HT1080 (cell line): Measurements from ENCODE around the gene EFCAB7. TPM values are rescaled to one million over a fixed set of nuclear protein-coding genes. Genes with fewer than 3 reads are reported as not detected.

Experiments used
- DNase-seq: peaks from one replicate; pipeline ENCODE4 v3.0.0-alpha.2; 2015; ENCODE audit warnings: low read depth
- small RNA-seq: library from RNA; depleted of rRNA; stranded (forward); fragments of <200 nt; gene quantifications from one replicate; pipeline ENCODE3, GENCODE V24; 2014
- total RNA-seq: library from RNA; depleted of rRNA; stranded (reverse); fragments of >200 nt; shearing (Covaris generic); gene quantifications from 2 replicates; pipeline ENCODE4 v1.2.3, GENCODE V29; 2014; rRNA removed

EFCAB7 gene
- total RNA-seq, 1 experiment from 2014 or later = 2.5 TPM

DNA sequence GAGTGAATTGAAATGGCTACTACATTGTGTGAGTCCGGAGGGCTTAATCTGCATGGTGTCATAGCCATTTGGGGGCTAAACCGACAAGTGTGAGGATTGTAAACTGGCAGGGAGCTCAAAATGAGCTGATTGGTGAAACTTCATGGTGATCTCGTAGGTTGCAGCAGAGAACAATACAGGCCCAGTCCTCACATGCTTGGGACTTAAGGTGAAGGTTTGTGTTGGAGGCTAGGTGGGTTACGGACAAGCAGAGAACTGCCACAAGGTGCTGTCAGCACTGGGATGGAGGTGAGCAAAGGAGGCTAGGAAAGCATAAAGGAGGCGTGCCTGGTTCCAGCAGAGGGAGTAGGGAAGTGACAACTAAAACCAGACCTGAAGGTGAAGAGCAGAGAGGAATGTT lies 79.3 kb downstream of the EFCAB7 start:
- no peak for DNase-seq

DNA sequence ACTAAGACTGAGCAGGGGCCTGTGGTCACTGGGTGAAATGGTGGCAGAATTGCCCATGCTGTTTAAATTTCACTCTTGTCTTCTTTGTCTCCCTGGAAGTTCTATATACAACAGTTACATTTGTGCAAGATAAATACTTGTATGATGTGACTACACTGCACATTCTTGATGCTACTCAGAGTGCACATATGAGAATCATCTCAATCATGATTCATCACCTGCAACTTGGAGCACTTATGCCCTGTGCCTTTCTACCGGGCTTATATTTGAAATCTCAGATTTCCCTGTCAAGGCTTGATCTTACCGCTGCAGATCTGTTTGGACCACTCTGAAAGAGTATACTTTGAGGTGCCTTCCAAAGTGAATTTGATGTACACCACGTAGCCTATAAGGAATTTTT lies 80.5 kb downstream of the EFCAB7 start:
- no peak for DNase-seq

DNA sequence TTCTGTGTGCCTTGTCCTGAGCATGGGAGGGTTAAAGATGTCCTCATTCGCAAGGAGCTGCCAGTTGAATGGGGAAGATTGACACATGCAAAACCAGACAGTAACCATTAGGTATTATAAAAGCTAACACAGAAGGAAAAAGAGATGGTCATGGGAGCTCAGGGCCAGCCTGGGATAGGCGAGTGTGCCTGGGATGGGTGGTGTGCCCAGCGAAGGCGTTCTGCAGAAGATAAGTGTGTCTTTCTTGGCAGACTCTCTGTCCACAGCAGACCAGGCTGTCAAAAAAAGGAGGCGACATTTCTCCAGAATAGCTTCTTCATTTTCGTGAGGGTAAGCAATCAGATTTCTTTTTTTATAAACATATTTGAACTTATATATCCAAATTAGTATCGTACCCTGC lies 84.0 kb downstream of the EFCAB7 start:
- no peak for DNase-seq

DNA sequence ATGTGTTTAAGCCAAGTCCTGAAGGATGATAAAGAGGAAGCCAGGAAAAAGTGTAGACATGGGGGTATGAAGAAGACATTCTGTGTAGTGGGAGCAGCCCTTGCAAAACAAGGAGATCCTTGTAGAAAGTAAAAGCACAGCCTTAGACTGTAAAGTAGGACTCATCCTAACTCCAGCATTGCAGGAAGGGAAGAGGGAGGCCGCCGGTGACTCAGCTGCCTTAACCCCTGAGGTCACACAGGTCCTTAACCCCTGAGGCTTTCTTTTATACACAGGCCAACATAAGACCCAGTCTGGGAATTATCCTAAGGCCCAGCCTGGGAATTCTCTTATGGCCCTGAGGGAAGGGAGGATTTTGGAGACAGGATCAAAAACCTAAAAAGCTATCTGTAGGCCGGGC lies 87.9 kb downstream of the EFCAB7 start:
- peak; percentile 59 for DNase-seq

DNA sequence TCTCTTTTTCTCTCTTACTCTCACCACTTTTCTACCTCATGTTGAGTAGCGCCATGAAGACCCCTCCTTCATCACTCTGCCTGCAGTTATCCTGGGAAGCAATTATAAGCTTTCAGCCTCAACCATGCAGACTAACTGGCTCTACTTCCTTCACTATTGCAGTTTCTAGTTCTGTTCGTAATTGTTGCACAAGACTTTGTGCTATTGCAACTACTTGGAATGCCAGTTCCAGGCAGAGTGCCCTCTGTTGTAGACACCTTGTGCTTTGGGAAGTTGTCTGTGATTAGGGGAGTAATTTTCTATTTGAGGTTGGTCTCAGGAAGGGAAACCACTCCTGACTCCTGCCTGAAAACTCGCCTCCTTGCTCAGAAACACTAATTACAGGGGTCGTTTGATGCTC lies 89.2 kb downstream of the EFCAB7 start:
- DNase-seq = no peak

DNA sequence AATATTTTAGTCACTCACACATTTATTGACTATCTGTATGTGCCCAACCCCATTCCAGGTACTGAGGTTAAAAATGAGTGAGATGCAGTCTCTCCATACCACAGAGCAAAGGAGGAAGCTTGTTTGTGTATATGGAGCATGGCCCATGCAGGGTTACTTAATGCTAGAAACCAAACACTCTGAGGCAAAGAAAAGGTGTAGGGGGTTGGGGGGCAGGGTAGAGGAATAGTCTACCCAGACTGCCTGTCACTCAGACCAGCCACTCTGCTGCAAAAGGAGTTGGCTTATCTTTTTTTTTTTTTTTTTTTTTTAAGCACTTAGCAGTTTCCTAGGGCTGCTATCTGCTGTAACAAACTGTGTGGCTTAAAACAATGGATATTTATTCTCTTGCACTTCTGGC lies 89.6 kb downstream of the EFCAB7 start:
- DNase-seq = no peak

DNA sequence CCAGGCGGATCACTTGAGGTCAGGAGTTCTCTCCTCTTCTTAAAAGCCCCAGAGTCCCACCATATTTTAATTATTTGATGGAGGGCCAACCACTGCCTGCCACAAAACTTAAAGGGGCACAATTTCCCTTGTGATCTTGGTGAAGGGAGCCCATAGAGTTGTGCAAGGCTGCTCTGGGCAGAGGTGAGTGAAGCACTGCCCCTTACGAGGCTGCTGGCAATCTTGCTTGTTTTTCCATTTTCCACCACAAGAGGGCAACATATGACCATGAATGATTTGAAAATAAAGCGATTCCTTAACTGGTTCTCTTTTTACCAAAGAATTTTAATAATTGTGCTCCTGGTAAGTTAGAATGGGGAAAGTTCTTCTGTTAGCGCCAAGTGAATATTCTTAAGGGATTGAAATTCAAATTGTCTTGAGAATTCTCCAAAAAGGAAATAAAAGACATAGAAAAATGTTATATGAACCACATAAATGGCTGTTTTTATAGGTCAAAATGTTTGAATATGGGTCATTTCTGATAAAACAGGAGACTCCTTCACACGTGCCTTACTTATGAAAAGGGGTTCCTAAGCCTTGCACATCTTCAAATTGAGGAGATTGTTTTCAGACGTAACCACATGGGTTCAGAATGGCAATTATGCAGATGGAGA lies 92.6 kb downstream of the EFCAB7 start:
- peak; percentile 73 for DNase-seq

DNA sequence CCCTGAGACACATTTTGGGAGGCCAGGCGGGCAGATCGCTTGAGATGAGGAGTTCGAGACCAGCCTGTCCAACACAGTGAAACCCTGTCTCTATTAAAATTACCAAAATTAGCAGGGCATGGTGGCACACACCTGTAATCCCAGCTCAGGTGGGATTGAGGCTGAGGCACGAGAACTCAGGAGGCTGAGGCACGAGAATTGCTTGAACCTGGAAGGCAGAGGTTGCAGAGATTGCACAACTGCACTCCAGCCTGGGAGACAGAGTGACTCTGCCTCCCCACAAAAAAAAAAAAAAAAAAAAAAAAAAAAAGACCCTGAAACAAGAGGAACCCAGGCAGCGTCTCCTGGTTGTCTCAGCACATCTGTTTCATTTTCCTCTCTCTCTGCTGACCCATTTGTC lies 94.1 kb downstream of the EFCAB7 start:
- no peak for DNase-seq

DNA sequence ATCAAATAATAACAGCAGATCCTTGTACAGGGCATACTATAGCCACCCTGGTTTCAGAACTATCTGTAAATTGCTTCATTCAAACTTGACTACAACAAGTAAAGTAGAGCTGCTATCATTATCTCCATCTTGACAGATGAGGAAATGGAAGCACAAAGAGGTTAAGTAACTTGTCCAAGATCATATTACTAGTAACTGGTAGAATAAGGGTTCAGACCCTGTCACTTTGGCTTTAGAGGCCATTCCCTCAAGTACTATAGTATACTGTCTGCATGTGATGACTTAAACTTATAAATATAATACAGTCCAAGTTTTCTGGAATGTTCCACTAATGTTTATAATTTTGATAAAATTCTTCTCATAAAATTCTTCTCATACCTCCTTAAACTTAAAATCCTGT lies 94.7 kb downstream of the EFCAB7 start:
- no peak for DNase-seq

DNA sequence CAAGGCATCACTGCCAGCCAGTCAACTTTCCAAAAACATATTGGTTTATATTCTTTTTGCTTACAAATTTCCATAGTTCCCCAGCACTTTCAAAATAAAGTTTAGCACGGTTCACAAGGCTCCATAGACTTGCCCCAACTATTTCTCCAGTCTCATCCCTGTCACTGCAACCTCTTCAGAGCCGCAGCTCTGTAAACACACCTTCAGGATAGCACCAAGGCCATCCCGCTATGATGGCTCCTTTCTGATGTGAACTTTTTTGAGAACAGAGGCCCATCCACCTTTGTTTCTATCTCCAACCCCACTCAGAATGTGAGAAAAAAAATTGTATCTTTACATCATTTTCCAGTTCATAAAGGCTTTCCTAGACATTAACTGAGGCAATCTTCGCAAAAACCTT lies 96.2 kb downstream of the EFCAB7 start:
- DNase-seq = no peak

DNA sequence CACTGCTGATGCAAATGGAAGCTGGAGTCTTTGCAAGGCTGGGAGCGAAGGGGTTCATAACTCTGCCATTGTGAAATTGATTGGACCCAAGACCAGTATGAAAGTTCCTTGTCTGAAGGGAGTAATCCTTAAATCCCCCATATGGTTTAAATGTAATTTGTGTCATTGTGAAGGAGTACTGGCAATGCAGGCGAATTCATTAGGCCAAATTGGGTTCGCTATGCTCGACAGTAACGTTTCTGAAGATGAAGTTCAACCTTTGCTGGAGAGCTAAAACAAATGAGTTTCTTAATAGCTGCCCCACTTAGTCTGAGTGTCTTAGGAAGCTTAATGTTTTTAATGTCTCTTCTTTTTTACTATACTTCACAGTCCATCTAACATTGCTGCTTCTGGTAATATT lies 97.3 kb downstream of the EFCAB7 start:
- DNase-seq = no peak

DNA sequence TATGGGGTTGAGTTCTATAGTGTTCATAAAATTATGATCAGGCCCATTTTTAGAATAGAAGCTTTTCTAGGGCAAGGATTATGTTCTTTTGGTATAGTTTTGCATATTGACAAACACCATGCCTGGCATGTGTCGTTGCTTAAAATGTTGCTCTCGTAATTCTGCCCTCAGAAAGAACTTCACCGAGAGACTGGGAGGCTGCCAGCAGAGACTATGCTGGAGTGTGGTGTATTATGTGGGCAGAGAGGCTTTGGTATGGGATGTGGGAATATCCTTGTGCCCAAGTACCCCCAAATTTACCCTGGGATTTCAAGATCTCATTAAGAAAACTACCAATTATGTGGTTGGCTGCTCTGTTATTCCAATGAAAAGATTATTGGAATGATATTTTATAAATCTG lies 97.8 kb downstream of the EFCAB7 start:
- no peak for DNase-seq

DNA sequence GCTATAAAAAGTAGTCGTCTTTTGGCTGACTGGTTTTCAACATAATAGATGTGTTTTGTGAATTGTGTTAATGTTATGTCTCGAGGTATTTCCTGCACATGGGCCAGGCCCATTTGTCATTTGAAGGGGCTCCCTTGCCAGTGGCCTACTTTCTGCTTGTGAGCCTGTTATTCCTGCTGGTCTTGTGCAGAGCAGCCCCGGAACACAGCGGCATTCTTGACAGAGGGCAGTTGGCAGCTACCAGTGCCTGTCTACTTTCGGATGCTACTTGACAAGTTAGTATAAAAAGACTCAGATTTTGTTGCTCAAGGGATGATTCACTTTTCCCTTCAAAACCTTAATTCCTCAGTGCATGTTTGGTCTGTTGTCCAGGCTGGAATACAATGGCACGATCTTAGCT lies 98.4 kb downstream of the EFCAB7 start:
- DNase-seq = no peak

Small RNA genes within 50 kb of the gene (small RNA-seq; reads per million reads assigned to genes)
- not detected for gene RF02105
- gene RF02106 = not detected
- not detected for gene RF02107
- not detected for gene RF02108
- not detected for gene RF02109
- gene RF02110 = not detected
- not detected for gene RN7SL488P
- gene RNU7-123P = not detected

Other genes starting within 250 kb of the EFCAB7 start
- 0.05 TPM in 1 of 2 replicates, not detected in the other for gene FOXD3, start 201.0 kb upstream of the EFCAB7 start, total RNA-seq
- gene ALG6, start 155.9 kb upstream of the EFCAB7 start, total RNA-seq = 10.3 and 16.0 TPM in 2 replicates
- 29.1 and 31.0 TPM in 2 replicates for gene ITGB3BP, start 300 bp upstream of the EFCAB7 start, total RNA-seq
- gene PGM1, start 69.9 kb downstream of the EFCAB7 start, total RNA-seq = 31.9 and 34.4 TPM in 2 replicates